Suprapubic skin (tissue), 3 donors: ENCODE data around the gene BCAP31.

Experiments used
- CTCF ChIP-seq, 2 donors: fragments of 200-600 bp in 1 of 2; fragments of 450-650 bp in 1 of 2; sonication (generic) in 1 of 2; IDR thresholded peaks; one replicate each; pipeline ENCODE4 v1.5.1; 2016 to 2019; ENCODE audit warnings: antibody characterized with exemption in 2 of 2, mild to moderate bottlenecking in 1 of 2, moderate library complexity in 1 of 2
- EP300 ChIP-seq: sonication (generic); formaldehyde crosslinking; IDR thresholded peaks from one replicate; pipeline ENCODE4 v1.6.1; 2017; ENCODE audit warnings: antibody characterized with exemption
- POLR2A ChIP-seq, 2 donors: fragments of 450-650 bp; IDR thresholded peaks; one replicate each; pipeline ENCODE4 v1.6.1; 2017; ENCODE audit warnings: antibody characterized with exemption in 2 of 2, mild to moderate bottlenecking in 2 of 2, moderate library complexity in 2 of 2

- no peak for TF ChIP-seq EP300
- TF ChIP-seq CTCF (IDR thresholded peaks at IDR 0.05): no peak
- TF ChIP-seq POLR2A (IDR thresholded peaks at IDR 0.05): no peak
Observed at GRCh38 chrX:153703036-153703370, 21.2 kb downstream of the BCAP31 start.
